T-helper 17 cell (primary cell): Measurements from ENCODE around the gene DDX5. TPM values are rescaled to one million over a fixed set of nuclear protein-coding genes. Genes with fewer than 3 reads are reported as not detected.
"Not testable (repeated sequence)": the region's sequence is repeated elsewhere in the genome, so short reads cannot be mapped to it uniquely, and the experiment has no call there.

Experiments used
- ATAC-seq: fragments of 150-1000 bp; cut with Tn5 transposase; 2 replicates; pipeline ENCODE4 v1.10.0; 2021; ENCODE audit warnings: mild to moderate bottlenecking, moderate library complexity
- DNase-seq, 3 donors: peaks; one replicate each; pipeline versions ENCODE4 v3.0.0 to v3.0.0-alpha.2; 2020 to 2021
- H3K9me3 ChIP-seq: one replicate; pipeline ENCODE4 v1.7.0; 2013; ENCODE audit warnings: low read length, mild to moderate bottlenecking; ENCODE audit not compliant: control insufficient read depth, poor library complexity, severe bottlenecking
- H3K27ac Mint-ChIP-seq: one replicate; pipeline ENCODE4 v1.8.0; 2022; ENCODE audit warnings: mild to moderate bottlenecking, moderate library complexity, mixed read lengths
- H3K27me3 Mint-ChIP-seq: one replicate; pipeline ENCODE4 v1.8.0; 2022; ENCODE audit warnings: mixed read lengths
- H3K36me3 Mint-ChIP-seq: one replicate; pipeline ENCODE4 v1.8.0; 2022; ENCODE audit warnings: low read depth, mixed read lengths
- H3K4me1 Mint-ChIP-seq: one replicate; pipeline ENCODE4 v1.8.0; 2022; ENCODE audit warnings: mild to moderate bottlenecking, mixed read lengths
- H3K4me3 Mint-ChIP-seq: one replicate; pipeline ENCODE4 v1.8.0; 2022; ENCODE audit warnings: mild to moderate bottlenecking, moderate library complexity, mixed read lengths
- total RNA-seq, 4 donors: library from RNA in 2 of 4; stranded (reverse) in 2 of 4; gene quantifications; one replicate each; pipeline ENCODE4 v1.2.3 and lab custom pipeline; 2022 to 2026

DDX5 gene
- total RNA-seq, 2 donors from 2014 or later, result 2,533 to 2,679 TPM

DNA sequence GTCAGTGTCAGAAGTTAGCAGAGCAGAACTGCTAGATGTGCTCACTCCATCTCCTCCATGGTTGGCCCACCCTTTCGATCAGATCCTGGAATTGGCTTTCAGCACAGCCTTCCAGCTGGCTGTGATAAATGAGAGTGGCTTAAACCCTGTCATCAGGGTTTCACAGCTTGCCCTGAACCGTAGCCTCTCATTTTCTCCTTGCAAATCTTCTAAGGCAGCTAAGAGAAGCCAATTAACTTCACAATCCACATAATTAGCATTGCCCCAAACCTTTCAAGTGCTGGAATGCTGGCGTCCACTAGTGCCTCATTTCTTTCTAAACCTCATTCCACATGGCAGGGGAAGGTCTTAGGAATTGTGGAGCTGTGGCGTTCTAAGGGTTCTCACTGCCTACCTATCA lies 35.5 kb downstream of the DDX5 start:
- peaks cover 2% of the 10 kb centered on the region for H3K36me3 Mint-ChIP-seq
- no peak overlapping the region for H3K4me3 Mint-ChIP-seq
- ATAC-seq, result no peak
- H3K27me3 Mint-ChIP-seq, result peaks cover 6% of the 10 kb centered on the region
- no peak for DNase-seq
- no peak overlapping the region for H3K27ac Mint-ChIP-seq
- H3K4me1 Mint-ChIP-seq, result no peaks in the 10 kb centered on the region
- no peaks in the 10 kb centered on the region for H3K9me3 ChIP-seq

DNA sequence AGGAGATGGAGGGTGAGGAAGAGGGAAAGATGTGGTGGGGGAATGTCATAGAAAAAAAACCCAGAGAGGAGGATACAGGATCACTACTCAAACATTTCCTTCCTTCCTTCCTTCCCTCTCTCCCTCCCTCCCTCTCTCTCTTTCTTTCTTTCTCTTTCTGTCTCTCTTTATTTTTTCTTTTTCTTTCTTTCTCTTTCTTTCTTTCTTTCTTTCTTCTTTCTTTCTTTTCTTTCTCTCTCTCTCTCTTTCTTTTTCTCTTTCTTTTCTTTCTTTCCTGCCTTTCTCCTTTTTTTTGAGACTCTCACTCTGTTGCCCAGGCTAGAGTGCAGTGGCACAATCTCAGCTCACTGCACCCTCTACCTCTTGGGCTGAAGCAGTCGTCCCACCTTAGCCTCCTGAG lies 39.3 kb downstream of the DDX5 start:
- not testable (repeated sequence) for H3K9me3 ChIP-seq, H3K4me1 Mint-ChIP-seq, ATAC-seq, H3K4me3 Mint-ChIP-seq, H3K27ac Mint-ChIP-seq, DNase-seq, H3K36me3 Mint-ChIP-seq
- peaks cover 12% of the 10 kb centered on the region for H3K27me3 Mint-ChIP-seq

DNA sequence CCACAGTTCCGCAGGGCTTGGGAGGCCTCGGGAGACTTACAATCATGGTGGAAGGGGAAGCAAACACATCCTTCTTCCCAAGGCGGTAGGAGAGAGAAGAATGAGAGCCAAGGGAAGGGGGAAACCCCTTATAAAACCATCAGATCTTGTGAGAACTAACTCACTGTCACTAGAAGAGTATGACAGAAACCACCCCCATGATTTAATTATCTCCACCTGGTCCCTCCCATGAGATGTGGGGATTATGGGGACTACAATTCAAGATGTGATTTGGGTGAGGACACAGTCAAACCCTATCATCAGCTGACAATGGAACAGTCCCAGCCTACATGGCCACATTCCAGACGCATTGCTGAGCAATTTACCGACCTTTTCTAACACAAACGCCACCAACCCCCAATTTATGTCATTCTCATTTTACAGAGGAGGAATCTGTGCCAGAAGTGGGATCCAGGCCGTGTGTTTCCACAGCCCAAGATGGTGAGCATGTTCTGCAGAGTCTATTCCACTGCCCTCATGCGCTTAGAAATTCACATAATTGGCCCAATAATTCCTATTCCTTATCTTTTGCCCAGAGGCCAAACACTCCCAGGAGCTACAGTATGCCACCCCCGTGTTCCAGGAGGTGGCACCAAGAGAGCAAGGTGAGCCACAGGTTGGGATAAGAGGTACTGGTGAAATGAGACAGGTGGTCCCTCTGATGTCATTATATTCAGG lies 39.9 kb downstream of the DDX5 start:
- Mint-ChIP-seq H3K27me3 (peaks cover 17% of the 10 kb centered on the region), H3K4me3 (no peak overlapping the region), H3K27ac (no peak overlapping the region), H3K36me3 (peaks cover 2% of the 10 kb centered on the region), H3K4me1 (peaks cover 3% of the 10 kb centered on the region)
- DNase-seq (no peak), ATAC-seq (no peak)
- H3K9me3 ChIP-seq, result no peaks in the 10 kb centered on the region

DNA sequence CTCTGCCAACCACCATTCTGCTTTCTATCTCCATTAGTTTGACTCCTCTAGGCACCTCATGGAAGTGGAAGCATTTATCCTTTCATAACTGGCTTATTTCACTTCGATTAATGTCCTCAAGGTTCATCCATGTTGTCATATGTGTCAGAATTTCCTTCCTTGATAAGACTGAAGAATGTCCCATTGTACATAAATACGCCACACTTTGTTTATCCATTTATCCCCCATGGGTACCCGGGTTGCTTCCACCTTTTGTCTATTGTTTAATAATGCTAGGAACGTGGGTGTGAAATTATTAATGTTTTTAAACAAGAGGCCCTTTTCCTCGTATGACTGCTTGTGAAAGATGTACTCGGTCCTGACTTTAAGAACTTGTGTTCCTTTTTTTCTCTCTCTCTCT lies 44.3 kb downstream of the DDX5 start:
- no peak overlapping the region for H3K27ac Mint-ChIP-seq
- ATAC-seq (no peak), DNase-seq (no peak)
- H3K4me3 Mint-ChIP-seq, result no peak overlapping the region
- H3K4me1 Mint-ChIP-seq, result peaks cover 9% of the 10 kb centered on the region
- no peaks in the 10 kb centered on the region for H3K9me3 ChIP-seq
- H3K27me3 Mint-ChIP-seq, result peaks cover 17% of the 10 kb centered on the region
- no peaks in the 10 kb centered on the region for H3K36me3 Mint-ChIP-seq

DNA sequence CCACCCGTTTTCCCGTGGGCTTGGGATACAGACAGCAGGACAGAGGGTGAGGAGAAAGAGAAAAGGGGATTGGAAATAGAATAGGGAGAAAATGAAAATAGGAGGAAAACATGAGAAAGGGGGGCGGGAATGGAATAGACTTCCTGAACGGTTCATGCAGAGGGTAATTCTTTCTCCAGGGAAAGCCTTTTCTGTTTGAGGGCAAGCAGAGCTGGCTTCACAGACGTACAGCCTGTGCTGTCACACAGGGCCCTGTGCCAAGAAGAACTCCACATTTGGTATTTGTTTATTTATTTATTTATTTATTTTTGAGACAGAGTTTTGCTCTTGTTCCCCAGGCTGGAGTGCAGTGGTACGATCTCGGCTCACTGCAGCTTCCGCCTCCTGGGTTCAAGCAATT lies 45.1 kb downstream of the DDX5 start:
- Mint-ChIP-seq H3K4me1 (peaks cover 15% of the 10 kb centered on the region), H3K27ac (no peak overlapping the region), H3K27me3 (peaks cover 14% of the 10 kb centered on the region), H3K4me3 (no peak overlapping the region), H3K36me3 (no peaks in the 10 kb centered on the region)
- no peaks in the 10 kb centered on the region for H3K9me3 ChIP-seq
- ATAC-seq, result no peak
- no peak for DNase-seq

DNA sequence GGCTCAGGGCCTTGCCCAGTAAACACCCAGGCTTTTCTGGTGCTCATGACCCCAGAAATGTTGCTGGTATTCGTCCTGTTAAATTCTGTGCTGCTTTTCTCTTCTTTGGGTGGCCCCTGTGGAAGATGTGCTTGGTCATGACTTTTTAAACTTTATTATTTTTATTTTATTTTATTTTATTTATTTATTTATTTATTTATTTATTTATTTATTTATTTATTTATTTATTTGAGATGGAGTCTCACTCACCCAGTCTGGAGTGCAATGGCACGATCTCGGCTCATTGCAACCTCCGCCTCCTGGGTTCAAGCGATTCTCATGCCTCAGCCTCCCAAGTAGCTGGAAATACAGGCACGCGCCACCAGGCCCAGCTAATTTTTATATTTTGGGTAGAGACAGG lies 46.3 kb downstream of the DDX5 start:
- not testable (repeated sequence) for H3K9me3 ChIP-seq, DNase-seq, H3K4me3 Mint-ChIP-seq, H3K27ac Mint-ChIP-seq, ATAC-seq, H3K36me3 Mint-ChIP-seq
- H3K4me1 Mint-ChIP-seq, result peaks cover 18% of the 10 kb centered on the region
- peaks cover 10% of the 10 kb centered on the region for H3K27me3 Mint-ChIP-seq

DNA sequence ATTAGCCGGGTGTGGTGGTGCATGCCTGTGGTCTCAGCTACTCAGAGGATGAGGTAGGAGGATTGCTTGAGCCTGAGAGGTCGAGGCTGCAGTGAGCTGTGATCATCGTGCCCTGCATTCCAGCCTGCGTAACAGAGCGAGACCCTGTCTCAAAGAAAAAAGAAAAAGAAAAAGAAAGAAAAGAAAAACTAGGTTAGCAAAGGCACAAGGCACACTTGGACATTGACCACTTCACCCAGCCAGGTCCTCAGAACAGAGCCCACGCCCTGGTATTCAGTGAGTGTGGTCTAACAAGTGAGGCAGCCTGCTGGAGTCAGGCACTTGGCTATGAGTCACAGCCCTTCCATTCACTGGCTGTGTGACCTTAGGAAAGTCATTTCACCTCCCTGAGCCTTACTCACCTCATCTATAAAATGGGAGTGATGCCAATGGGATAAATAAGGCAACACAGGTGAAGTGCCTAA lies 46.8 kb downstream of the DDX5 start:
- Mint-ChIP-seq H3K4me1 (peaks cover 18% of the 10 kb centered on the region), H3K36me3 (no peaks in the 10 kb centered on the region), H3K27ac (no peak overlapping the region), H3K4me3 (no peak overlapping the region), H3K27me3 (peaks cover 10% of the 10 kb centered on the region)
- ATAC-seq, result no peak
- H3K9me3 ChIP-seq, result no peaks in the 10 kb centered on the region
- DNase-seq, result no peak

DNA sequence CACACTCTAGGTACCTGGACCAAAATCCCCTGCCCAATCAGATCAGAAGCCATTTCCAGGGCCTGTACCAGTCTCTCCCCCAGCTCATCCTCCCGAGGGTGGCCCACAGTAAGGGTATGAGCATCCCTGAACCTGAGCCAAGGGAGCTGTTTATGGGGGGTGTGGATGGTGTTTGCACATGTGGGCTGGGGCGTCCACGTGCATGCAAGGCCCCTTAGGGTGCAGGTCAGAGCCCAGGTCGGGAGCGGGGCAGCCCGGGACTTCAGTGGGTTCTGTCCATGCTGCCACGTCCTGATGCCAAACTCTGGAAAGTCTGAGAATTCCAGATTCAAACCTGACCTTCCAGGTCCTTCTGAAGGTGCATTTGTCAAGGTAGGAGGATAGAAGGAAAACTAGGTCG lies 47.3 kb downstream of the DDX5 start:
- Mint-ChIP-seq H3K4me3 (no peak overlapping the region), H3K4me1 (peaks cover 18% of the 10 kb centered on the region), H3K27me3 (peaks cover 10% of the 10 kb centered on the region), H3K36me3 (no peaks in the 10 kb centered on the region), H3K27ac (no peak overlapping the region)
- DNase-seq, result no peak
- ATAC-seq, result no peak
- H3K9me3 ChIP-seq, result no peaks in the 10 kb centered on the region

DNA sequence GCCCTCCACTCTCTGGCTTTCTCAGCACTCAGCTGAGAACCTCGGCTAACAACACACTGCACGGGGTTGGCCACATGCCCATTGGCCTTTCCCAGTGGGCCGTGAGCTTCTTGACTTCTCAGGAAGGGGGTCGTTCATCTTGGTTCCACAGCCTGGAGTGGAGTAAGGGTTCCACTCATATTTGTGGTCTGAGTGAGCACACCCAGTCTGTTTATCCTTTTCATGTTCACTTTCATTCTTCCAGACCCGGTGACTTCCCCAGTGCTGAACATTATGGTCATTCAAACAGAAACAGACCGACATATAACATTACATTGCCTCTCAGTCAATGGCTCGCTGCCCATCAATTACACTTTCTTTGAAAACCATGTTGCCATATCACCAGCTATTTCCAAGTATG lies 48.9 kb downstream of the DDX5 start:
- H3K4me1 Mint-ChIP-seq, result peaks cover 18% of the 10 kb centered on the region
- H3K27me3 Mint-ChIP-seq, result peaks cover 8% of the 10 kb centered on the region
- H3K27ac Mint-ChIP-seq, result peak overlapping the region; percentile 74

DNA sequence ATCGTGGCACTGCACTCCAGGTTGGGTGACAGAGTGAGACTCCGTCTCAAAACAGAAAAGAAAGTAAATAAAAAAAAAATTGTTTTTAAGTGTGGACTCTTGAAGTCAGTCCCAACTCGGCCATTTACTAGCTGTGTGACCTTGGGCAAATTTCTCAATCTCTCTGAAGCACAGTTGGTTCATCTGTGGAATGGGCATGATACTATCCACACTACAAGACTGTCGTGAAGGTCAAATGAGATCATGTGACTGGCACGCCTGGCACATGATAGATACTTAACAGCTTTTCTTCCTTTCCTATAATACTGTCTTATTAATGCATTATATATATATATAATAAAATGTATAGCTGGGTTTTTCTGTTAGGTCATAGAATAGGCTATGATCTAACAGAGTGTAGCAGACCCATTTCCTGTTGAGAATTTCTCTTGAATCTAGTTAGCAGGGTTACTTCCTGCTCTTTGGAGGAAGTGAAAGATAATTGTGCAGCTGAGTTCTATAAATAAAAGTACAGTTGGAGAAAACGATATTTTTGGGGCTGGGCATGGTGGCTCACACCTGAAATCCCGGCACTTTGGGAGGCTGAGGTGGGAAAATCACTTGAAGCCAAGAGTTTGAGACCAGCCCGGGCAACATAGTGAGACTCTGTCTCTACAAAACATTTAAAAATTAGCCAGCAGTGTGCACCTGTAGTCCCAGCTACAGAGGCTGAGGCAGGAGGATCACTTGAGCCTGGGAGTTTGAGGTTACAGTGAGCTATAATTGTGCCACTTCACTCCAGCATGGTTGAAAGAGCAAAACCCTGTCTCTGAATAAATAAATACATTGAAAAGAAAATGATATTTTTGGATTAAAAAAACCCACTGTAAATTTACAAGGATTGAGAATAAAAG lies 49.9 kb downstream of the DDX5 start:
- H3K27ac Mint-ChIP-seq, result peak overlapping the region; percentile 74
- ATAC-seq (peak; percentile 52), DNase-seq (no peak)
- H3K4me3 Mint-ChIP-seq, result peak overlapping the region; percentile 7
- H3K36me3 Mint-ChIP-seq, result no peaks in the 10 kb centered on the region
- H3K4me1 Mint-ChIP-seq, result peaks cover 15% of the 10 kb centered on the region
- no peaks in the 10 kb centered on the region for H3K27me3 Mint-ChIP-seq
- H3K9me3 ChIP-seq, result no peaks in the 10 kb centered on the region

More for the DNA sequence above, 48.9 kb downstream of the DDX5 start:
- no peaks in the 10 kb centered on the region for H3K9me3 ChIP-seq
- no peak for DNase-seq
- ATAC-seq, result no peak
- H3K4me3 Mint-ChIP-seq, result no peak overlapping the region
- no peaks in the 10 kb centered on the region for H3K36me3 Mint-ChIP-seq

DNA sequence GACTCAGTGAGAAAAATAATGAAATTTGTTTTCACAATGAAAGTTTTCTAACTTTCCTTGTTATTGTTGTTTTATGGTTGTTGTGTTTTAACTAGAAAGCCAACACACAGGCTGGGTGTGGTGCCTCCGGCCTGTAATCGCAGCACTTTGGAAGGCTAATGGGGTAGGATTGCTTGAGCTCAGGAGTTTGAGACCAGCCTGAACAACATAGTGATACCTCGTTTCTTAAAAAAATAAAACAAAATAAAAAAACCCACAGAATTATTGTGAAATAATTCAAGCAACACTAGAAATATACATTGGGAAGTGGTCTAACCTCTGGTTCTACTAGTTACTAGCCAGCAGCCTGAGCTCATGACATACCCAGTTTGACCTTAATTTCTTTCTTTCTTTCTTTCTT lies 56.5 kb downstream of the DDX5 start:
- DNase-seq, result no peak
- Mint-ChIP-seq H3K27me3 (no peaks in the 10 kb centered on the region), H3K36me3 (no peaks in the 10 kb centered on the region), H3K27ac (peak overlapping the region; percentile 16), H3K4me3 (no peak overlapping the region), H3K4me1 (peaks cover 4% of the 10 kb centered on the region)
- ATAC-seq, result no peak
- no peaks in the 10 kb centered on the region for H3K9me3 ChIP-seq

DNA sequence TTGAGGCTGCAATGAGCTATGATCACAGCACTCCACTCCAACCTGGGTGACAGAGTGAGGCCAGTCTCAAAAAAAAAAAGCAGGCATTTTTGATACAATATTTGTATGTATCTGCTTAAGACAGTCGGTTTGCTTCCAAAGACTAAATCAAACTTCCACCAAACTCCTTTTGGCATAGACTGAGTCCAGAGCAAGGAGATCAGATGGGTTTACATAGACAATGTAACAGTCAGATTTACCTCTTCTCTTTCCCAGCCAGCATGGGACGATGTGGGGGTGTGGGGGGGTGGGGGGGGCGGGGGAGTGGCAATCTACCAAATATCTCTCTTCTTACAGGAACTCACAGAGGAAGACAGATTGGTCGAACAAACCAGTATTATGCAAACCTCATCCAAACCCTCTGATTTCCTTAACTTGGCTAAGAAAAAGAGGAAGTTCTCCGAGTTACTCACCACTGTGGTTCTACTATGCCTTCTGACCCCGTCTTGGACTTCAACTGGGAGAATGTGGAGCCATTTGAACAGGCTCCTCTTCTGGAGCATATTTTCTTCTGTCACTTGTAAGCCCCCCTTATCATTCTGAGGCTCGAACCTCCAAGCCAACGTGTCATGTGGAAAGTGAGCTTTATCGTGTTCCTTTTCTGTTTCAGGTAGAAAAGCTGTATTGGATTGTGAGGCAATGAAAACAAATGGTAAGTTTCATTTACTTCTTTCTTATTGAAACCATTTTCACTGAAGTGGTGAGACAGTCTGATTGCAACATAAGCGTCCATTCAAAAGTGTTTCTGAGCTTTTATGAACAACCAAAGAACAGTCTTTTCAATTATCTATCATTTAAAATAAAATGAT lies 57.2 kb downstream of the DDX5 start, which contains the start of gene MILR1:
MILR1 (plus strand) TSS at position 451 of the 848 bp plus-strand sequence; CDS start at position 505, 54 bp downstream.
- H3K9me3 ChIP-seq, result no peaks in the 10 kb centered on the region
- peaks cover 5% of the 10 kb centered on the region for H3K4me1 Mint-ChIP-seq
- H3K36me3 Mint-ChIP-seq, result no peaks in the 10 kb centered on the region
- peak within 1 kb of the TSS; percentile 53 for H3K4me3 Mint-ChIP-seq
- peak; percentile 57 for ATAC-seq
- DNase-seq, result no peak
- peak within 1 kb of the TSS; percentile 16 for H3K27ac Mint-ChIP-seq
- no peaks in the 10 kb centered on the region for H3K27me3 Mint-ChIP-seq
